HG03571 (cell line): ENCODE measurements around the gene ARAF.
"Not testable (repeated sequence)": the region's sequence is repeated elsewhere in the genome, so short reads cannot be mapped to it uniquely, and the experiment has no call there.

Experiments used
- ATAC-seq: cut with Tn5 transposase; IDR thresholded peaks from one replicate; pipeline ENCODE4 v1.9.1; 2021; ENCODE audit not compliant: unreplicated experiment

Gene ARAF

DNA sequence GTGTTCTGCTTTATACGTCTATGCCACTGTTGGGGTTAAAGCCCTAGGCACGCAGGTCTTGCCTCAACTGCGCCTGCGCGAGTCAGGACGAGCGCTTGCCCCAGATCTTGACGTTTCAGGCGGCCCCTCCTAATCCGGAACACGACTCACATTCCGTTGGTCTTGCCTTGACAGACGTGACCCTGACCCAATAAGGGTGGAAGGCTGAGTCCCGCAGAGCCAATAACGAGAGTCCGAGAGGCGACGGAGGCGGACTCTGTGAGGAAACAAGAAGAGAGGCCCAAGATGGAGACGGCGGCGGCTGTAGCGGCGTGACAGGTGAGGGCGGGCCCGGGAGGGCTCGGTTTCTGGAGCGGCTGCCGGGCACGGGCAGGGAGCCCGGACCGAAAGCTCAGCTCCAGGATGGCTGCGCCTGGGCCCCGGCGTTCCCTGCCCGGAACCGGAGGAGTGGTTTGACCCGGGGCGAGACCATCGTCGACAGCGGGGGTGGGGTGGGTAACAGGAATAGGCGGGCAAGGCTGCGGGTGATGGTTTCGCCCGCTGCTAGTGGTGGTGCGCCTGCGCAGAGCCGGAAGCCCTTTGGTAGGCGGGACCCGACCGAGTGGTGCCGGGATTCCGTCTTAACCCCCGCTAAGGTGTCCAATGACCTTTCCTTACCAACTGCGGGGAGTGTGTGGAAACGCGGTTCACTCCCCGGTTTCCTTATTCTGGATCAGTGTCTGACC lies at the start of gene ARAF:
Gene ARAF, plus strand, starts transcription at position 272 of the 725 bp plus-strand sequence. CDS start 1,763 bp downstream, outside the sequence.
- ATAC-seq = peak; percentile 85

DNA sequence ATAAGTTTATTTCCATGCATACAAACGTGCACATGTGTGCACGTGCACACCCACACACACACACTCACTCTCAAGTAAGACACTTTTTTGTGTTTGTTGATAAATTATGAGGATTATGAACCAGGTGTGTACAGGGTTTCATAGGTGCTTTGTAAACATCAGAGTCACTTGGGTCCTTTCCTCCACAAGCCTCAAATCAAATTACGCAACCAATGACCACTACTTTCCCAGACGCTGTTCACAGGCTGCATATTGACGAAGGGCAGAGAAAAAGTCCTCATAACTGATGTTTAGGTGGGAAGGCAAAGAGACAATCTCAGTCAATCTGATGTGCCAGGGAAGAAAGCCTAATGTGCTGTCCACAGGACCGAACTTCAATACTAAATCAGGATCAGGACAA lies 48.6 kb upstream of the ARAF start:
- not testable (repeated sequence) for ATAC-seq

DNA sequence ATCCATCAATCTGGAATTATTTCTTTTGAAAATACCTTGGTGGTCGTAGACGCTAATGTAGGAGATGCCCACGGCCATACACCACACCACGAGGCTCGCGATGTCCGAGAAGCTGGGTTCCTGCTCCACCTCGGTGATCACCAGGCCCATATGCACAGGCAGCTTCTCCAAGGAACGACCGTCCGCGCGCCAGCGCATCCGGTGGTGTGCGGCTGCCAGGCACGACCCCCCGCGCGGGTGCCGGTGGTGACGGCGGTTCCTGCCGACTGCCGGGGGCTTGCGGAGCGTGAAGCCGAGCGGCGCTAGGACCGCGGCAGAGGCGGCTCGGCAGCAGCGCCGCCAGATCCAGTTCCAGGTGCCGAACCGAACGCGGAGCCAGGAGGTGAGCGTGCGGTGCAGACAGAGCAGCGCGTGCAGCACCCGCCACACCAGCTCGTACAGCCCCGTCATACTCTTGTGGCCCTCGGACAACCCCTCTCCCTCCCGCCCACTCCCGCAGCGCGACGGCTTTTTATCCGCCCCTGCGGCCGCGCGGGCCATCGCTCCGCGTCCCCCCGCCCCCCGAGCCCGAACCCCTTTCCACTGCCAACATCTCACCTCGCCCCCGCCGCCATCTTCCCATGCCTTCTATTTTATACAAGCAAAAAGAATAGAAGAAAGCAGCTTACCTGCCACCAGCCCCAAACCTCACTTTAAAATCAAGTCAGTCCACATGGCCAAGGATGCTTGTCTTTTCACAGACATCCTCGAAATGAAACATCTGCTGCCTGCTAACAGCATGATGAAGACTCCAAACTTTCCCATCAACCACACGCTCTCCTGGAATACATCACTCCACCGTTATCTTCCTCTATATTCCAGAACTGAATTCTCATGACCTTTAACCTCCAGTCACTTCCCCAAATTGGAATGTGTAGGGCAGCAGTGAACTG lies 47.7 kb upstream of the ARAF start:
- ATAC-seq = peak; percentile 85

DNA sequence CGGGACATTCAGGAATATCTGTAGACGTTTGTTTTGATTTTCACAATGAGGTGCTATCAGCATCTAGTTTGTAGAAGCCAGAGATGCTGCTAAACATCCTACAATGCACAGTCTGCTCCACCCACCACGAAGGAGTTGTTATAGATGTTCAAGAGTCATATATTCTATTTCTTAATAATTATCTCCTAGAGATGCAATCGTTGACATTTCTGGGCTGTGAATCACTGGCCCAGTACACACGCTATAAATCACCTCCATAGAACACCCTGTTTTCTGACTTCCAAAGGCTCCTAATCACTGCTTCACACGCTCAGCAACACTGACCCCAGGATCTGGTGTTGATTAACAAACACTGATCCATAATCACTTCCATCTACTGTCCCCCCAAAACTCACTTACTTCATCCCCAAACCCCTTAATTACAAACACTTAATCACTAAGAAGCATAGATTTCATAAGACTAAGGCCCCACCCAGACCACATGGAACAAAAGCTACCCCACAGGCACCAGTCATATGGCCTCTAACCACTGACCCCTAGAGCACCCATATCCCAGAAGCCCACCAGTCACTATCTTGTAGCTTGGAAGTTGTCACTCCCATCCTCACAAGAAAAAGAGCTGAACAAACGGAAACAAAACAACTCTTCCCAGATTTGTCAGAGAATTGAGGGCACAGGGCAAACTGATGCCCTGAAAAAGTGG lies 46.3 kb upstream of the ARAF start:
- ATAC-seq = no peak

DNA sequence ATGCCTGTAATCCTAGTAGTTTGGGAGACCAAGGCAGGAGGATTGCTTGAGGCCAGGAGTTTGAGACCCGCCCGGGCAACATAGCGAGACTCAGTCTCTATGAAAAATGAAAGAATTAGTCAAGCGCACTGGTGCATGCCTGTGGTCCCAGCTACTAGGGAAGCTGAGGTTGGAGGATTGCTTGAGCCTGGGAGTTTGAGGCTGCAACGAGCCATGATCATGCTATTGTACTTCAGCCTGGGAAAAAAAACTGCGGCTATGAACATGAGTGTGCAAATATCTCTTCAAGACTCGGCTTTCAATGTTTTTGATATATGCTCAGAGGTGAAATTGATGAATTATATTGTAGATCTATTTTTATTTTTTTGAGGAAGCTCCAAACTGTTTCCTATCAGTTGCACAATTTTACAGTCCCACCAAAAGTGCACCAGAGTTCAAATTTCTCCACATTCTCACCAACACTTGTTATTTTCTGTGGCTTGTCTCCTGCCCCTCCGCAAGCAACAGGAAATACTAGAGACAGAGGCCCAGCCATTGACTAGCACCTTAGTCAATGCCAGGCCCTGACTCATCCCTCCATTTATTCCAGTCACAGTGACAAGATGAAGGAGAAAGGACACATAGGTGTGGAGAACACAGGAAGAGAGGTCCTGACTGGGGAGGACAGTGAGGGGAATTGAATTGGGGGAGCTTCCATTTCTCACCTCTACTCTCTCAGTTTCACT lies 44.9 kb upstream of the ARAF start:
- ATAC-seq = no peak

DNA sequence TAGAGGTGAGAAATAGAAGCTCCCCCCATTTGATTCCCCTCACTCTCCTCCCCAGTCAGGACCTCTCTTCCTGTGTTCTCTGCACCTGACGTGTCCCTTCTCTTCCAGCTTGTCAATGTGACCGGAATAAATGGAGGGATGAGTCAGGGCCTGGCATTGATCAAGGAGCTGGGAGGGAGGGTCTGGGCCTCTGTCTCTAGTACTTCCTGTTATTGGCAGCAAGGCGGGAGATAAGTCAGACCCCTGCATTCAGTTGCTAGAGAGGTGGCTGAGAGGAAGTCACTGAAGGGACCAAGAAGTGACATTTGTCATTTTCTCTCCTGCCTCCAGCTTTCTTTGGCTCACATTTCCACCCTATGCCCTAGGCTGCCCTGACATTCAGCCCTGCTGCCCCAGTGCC lies 42.9 kb upstream of the ARAF start:
- ATAC-seq = no peak

DNA sequence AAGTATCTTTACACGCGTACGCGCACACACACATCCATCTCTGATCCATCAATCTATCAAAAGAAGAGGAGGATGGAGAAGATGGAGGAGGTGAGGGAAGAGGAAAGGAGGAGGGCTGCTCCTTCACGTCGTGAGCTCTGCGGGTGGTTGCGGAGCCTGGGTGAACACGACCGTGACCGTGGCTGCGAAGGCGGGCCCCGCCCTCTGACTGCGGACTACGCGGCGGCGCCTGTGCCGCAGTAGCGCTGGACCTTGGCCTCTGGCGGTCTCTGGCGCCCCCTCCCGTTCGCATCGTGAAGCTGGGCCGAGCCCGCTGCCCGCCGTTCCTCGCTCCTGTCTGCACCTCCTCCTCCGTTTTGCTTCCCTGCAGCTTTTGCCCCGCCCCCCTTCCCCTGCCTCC lies 37.7 kb upstream of the ARAF start:
- ATAC-seq = peak; percentile 81

DNA sequence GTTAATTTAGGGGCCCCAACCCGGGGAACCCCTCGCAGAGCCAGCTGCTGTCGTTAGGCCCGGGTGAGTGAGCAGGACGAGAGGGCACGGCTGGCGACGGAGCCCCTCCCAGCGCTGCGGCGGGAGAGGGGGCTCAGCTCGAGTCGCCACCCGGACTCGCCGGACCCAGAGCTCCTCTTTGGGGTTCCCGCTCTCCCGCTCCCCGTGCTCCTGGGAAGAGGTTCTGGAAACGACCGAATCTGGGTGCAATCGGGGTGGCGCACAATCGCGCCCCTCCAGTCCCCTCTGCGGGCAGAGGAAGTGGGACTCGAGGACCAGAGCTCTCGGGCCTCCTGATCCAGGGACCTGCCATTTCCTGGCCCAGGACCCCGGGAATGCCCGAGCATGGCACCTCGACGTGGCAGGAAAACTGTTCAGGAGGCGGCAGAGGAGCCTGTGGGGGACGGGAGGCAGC lies 37.3 kb upstream of the ARAF start:
- no peak for ATAC-seq

DNA sequence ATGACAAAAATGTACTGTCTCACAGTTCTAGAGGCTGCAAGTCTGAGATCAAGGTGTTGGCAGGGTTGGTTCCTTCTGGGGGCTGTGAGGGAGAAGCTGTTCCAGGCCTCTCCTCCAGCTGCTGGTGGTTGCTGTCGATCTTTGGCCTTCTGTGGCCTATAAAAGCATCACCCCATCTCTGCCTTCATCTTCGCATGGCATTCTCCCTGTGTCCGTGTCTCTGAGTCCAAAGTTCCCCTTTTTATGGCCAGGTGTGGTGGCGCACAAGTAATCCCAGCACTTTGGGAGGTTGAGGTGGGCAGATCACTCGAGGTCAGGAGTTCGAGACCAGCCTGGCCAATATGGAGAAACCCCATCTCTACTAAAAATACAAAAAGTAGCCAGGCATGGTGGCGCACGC lies 31.5 kb upstream of the ARAF start:
- no peak for ATAC-seq

DNA sequence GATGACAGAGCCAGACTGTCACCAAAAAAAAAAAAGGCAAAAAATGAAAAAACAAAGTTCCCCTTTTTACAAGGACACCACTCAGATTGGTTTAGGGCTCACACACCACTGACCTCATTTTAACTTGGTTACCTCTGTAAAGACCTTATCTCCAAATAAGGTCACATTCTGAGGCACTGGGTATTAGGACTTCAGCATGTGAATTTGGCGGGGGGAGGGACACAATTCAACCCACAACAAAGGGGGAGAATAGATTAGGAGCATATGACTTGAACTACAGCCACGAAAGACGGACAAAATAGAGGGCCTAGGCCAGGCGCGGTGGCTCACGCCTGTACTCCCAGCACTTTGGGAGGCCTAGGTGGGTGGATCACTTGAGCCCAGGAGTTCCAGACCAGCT lies 31.0 kb upstream of the ARAF start:
- no peak for ATAC-seq

DNA sequence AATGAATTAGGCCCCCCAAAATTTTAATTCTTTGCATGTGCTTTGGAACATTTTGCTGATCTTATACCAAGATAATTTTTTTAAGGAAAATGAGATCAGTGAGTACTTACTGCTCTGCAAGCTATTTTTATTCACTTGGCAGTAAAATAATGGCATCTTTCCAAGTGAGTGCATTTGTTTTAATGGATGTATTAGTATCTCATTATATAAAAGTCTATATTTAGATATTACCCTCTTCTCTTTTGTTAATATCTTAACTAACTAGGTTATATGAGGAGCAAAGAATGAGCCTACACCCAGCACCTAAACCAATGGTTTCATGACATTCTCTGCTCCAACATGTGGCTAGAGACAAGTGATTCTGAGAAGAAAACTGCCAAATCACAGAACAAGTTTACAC lies 21.1 kb upstream of the ARAF start:
- no peak for ATAC-seq

DNA sequence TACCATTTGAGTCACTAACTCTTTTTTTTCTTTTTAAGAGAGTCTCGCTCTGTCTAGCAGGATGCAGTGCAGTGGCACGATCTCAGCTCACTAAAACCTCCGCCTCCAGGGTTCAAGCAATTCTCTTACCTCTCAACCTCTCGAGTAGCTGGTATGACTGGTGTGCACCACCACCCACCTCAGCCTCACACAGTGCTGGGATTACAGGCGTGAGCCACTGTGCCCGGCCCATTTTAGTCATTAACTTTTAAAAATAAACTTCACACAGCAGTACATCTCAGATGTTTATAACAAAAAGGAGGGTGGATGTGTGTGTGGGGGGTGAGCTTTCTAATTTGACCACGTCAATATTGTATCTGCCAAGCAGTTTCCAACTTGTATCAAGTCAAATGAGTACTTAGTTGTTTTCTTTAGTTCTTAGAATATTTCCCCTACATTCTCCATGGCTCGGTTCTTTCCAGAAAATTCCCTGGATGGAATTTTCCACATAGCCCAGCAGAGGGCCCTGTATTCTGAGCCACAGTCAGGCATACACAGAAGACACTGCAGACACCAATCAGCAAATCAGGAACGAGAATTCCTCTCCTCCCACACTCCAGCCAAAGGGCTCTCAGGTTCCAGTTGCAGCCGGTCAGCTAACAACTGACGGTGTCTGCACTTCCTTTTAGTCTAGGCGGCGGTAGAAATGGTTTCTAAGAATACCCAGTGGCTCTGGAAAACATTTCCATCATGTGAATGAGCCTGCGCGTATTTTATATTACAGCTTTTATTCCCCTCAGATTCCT lies 20.1 kb upstream of the ARAF start:
- ATAC-seq = no peak

DNA sequence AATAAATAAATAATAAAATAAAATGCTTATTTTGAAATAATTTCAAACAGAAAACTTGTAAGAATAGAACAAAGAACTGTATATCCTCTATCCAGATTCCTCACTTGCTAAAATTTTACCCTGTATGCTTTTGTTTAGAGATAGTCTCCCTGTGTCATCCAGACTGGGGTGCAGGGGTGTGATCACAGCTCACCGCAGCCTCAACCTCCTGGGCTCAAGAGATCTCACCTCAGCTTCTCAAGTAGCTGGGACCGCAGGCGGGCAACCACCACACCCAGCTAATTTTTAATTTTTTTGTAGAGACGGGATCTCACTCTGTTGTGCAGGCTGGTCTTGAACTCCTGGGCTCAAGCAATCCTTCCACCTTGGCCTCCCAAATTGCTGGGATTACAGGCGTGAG lies 17.5 kb upstream of the ARAF start:
- no peak for ATAC-seq

DNA sequence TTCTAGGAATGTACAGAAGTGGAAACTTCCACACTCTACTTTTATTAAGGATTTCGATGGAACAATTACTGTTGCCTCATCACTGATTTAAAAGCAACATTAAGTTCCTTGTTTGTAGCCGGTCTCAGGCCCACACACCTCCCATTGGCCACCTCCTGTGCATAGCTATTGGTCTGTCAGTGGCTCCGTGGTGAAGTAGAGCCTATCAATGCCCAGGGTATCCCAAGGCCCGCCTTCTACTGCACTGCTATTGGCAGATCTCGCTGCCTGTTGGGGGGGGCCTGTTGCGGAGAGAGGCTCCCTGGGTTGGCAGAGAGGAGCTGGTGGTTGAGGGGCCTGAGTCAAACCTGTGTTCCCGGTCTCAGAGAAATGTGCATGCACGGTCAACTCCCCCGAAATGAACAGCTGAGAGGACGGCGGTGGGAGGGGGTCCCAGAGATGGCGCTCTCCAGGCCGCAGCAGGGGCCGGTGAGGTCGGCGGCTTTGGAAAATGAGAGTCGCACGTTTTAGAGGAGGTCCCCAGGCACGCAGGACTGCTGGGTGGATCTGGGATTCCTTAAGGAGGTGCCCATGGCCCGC lies 4.9 kb upstream of the ARAF start:
- peak; percentile 76 for ATAC-seq

DNA sequence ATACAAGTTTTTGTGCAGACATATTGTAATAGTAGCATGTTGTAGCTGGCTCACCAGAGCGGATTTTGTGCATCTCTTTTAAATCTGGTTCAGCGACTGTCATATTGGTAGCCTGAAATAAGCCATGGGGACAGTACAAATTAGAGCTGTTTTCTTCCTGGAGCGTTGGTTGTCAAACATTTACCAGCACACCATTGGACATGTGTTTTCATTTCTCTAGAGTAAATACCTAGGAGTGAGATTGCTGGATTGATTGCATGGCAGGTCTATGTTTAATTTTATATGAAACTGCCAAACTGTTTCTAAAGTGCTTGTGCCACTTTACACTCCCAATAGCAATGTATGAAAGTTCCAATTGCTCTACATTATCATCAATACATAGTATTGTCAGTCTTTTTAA lies 2.6 kb upstream of the ARAF start:
- ATAC-seq = no peak

DNA sequence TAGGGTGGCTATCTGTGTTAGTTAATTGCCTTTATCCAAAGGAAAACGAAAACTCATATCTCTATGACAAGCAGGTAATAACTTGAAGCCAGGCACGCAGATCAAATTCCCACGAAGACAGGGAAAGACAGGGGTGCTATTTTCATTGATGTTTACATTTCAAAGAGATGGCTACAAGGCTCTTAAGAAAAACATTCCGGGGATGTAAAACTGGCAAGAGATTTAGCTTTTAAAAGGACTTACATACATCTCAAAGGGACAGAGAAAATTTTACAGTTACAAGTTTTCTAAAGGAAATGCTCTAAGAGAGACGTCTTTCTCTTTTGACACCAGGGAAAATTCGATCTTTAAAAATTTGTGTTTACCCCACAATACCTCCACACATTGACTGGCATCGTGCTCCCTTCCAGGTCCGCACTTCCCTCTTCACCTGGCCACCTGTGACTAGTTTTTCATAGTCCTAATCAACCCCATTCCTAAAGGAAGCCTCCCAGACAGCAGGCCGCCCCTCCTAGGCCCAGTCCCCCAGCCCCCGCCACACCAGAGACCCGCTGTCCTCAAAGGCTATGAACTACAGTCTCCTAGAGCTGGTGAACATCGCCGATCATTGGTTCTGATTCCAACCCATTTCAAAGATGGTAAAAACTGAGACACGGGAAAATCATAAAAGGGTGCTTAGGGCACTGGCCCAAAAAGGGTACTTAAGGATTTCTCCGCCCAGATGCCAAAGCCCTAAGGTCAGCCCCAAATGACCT lies 649 bp upstream of the ARAF start:
- ATAC-seq = no peak

DNA sequence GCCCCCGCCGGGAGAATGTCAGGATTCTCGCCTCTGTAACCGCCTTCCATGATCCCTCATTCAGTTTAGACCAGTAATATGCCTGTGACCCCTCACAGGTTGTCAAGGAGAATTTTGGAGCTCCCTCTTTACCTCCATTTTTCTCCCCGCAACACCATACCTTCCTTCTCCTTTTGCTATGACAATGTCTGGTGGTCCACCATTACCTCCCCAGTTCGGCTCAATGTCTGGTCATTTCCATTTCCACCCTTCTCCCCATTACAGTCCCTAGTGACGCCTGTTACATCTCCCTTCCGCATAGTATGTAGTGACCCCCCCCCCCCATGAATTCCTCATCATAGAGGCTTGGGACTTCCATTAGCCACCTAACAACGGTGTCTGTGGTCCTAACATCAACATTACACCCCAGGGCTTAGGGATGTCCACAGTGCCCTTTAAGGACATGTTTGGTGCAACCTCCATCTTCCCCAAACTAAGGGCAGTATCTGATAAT lies 700 bp downstream of the ARAF start:
- ATAC-seq = no peak

DNA sequence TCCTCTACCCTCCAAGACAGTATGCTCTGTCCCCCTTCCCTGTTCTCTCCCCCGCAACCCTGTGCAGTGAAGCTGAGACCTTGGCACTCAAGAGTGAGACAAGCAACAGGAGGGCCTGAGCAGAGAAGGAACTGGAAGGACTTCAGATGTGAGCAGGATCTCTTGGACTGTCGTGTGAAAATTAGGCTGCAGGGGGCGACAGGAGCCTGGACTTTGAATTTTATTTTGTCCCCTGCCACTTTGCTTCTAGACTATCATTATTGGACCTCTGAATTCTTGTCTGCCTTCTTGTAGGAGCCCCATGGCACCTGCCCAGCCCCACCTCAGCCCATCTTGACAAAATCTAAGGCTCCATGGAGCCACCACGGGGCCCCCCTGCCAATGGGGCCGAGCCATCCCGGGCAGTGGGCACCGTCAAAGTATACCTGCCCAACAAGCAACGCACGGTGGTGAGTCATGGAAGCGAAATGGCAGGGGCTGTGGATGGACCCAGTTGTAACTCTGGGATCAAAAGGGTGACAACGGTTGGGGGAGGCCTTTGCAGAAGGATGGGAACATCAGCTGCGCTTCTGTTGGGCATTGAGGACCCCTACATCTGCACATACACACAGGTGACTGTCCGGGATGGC lies 1.7 kb downstream of the ARAF start:
- ATAC-seq = no peak
